ENCODE measurements around the gene ACO2. TPM values are rescaled to one million over a fixed set of nuclear protein-coding genes. Genes with fewer than 3 reads are reported as not detected.

ACO2 gene
- total RNA-seq, 1 experiment from 2014 or later, result 66.6 TPM

DNA sequence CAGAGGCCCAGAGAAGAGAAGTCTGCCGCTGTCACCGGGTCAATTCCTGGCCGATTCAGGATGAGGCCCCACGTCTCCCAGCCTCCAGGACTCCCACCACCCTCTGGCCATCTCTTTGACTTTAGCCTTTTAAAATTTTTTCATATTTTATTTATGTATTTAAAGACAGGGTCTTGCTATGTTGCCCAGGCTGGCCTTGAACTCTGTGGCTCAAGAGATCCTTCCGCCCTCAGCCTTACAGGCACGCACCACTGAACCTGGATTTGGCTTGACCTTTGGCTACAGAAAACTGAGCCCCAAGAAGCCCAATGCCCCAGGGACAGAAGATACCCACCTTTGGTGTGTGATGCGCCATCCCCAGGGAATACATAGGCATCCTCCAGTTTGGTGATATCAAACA lies 71.4 kb downstream of the ACO2 start:
- no peak overlapping the region for H4K91ac ChIP-seq (ENCODE audit: insufficient read length, low read depth, low read length)
- no peak overlapping the region for H2BK15ac ChIP-seq (ENCODE audit: low read depth, low read length)
- Mint-ChIP-seq H3K27ac (no peak overlapping the region; a peak in 1 of 7 replicates), H3K4me3 (no peak overlapping the region), H3K27me3 (ENCODE audit: low read depth) (peaks cover 3% of the 10 kb centered on the region; the same call in 1 of the 2 replicates), H3K9me3 (no peaks in the 10 kb centered on the region), H3K36me3 (ENCODE audit: insufficient read depth in 1 of 3, low read depth in 3 of 3) (peaks cover 10 to 35% (median 14%) of the 10 kb centered on the region in 3 experiments; a peak in 6 of 7 replicates), H3K4me1 (peaks cover 21 to 28% of the 10 kb centered on the region in 2 experiments)
- DNase-seq, result no peak
- peaks cover 7% of the 10 kb centered on the region for H3K79me2 ChIP-seq (ENCODE audit: insufficient read depth, low read length)
- no peak overlapping the region for H3K56ac ChIP-seq (ENCODE audit: insufficient read length, low read depth, low read length)
- TF ChIP-seq, protein P1, sequence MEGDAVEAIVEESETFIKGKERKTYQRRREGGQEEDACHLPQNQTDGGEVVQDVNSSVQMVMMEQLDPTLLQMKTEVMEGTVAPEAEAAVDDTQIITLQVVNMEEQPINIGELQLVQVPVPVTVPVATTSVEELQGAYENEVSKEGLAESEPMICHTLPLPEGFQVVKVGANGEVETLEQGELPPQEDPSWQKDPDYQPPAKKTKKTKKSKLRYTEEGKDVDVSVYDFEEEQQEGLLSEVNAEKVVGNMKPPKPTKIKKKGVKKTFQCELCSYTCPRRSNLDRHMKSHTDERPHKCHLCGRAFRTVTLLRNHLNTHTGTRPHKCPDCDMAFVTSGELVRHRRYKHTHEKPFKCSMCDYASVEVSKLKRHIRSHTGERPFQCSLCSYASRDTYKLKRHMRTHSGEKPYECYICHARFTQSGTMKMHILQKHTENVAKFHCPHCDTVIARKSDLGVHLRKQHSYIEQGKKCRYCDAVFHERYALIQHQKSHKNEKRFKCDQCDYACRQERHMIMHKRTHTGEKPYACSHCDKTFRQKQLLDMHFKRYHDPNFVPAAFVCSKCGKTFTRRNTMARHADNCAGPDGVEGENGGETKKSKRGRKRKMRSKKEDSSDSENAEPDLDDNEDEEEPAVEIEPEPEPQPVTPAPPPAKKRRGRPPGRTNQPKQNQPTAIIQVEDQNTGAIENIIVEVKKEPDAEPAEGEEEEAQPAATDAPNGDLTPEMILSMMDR (conservative IDR thresholded peaks at IDR 0.05), result no peak
- no peaks in the 10 kb centered on the region for H3K79me1 ChIP-seq (ENCODE audit: insufficient read depth, low read depth, low read length, poor library complexity, severe bottlenecking)
- no peak overlapping the region for H3K27ac ChIP-seq (ENCODE audit: insufficient read length, low read depth, low read length)
- H3T11ph ChIP-seq (ENCODE audit: low read length), result no peak overlapping the region
- no peaks in the 10 kb centered on the region for H3K27me3 ChIP-seq (ENCODE audit: insufficient read depth, low read length)
- no peak overlapping the region for H4K8ac ChIP-seq (replicated peaks; ENCODE audit: insufficient read length, low read depth, low read length)
- no peak overlapping the region for H3K23ac ChIP-seq (ENCODE audit: insufficient read length, low read depth, low read length)
- no peaks in the 10 kb centered on the region for H3K23me2 ChIP-seq (ENCODE audit: insufficient read length, low read depth, low read length, poor library complexity, severe bottlenecking)
- no peak overlapping the region for H2BK12ac ChIP-seq (ENCODE audit: insufficient read length, low read depth, low read length)
- no CpG with 5 or more reads among the region's 7 CpGs for WGBS (ENCODE audit: extremely low coverage, insufficient read length, low lambda C conversion rate)
- no peak overlapping the region for H2AK5ac ChIP-seq (ENCODE audit: insufficient read length, low read length)
- no peaks in the 10 kb centered on the region for H3K4me1 ChIP-seq (ENCODE audit: insufficient read depth, low read length)
- no peak overlapping the region for H3K14ac ChIP-seq (ENCODE audit: insufficient read depth, low read length)
- H3K9me3 ChIP-seq (ENCODE audit: control insufficient read depth, low read depth, low read length), result no peaks in the 10 kb centered on the region
- H2BK120ac ChIP-seq (ENCODE audit: low read depth, low read length, poor library complexity, severe bottlenecking), result no peak overlapping the region
- H4K20me1 ChIP-seq (ENCODE audit: control insufficient read depth, insufficient read depth, insufficient read length), result no peaks in the 10 kb centered on the region
- no peak overlapping the region for H3K18ac ChIP-seq (ENCODE audit: insufficient read length, low read depth, low read length)
- no peak overlapping the region for H2AFZ ChIP-seq (ENCODE audit: low read length)
- no peak overlapping the region for H3K4me2 ChIP-seq (ENCODE audit: insufficient read depth, insufficient read length, low read length)
- H3K4ac ChIP-seq (ENCODE audit: low read depth, low read length), result no peak overlapping the region
- H3K9ac ChIP-seq (ENCODE audit: extremely low read depth, insufficient read length, low read length), result no peak overlapping the region
- no peak overlapping the region for H2BK5ac ChIP-seq (ENCODE audit: insufficient read length, low read length)
- no peak overlapping the region for H2BK20ac ChIP-seq (ENCODE audit: low read depth, low read length, poor library complexity, severe bottlenecking)
- H4K5ac ChIP-seq (ENCODE audit: insufficient read length, low read depth, low read length), result no peak overlapping the region

Data from H9 (cell line).